Urinary bladder (tissue), 4 donors: ENCODE results near the gene SCFD2. TPM values are rescaled to one million over a fixed set of nuclear protein-coding genes. Genes with fewer than 3 reads are reported as not detected.
"Not testable (repeated sequence)": the region's sequence is repeated elsewhere in the genome, so short reads cannot be mapped to it uniquely, and the experiment has no call there.

Experiments used
- DNase-seq: peaks from one replicate; pipeline ENCODE4 v3.0.0-alpha.2; 2015; ENCODE audit errors: extremely low spot score
- H3K27ac ChIP-seq: one replicate; pipeline ENCODE4 v1.5.1; 2013; ENCODE audit warnings: low read depth, mild to moderate bottlenecking, moderate library complexity
- H3K36me3 ChIP-seq: one replicate; pipeline ENCODE4 v1.6.1; 2013; ENCODE audit warnings: mild to moderate bottlenecking, moderate library complexity; ENCODE audit not compliant: insufficient read depth
- H3K4me1 ChIP-seq: one replicate; pipeline ENCODE4 v1.6.1; 2013; ENCODE audit warnings: mild to moderate bottlenecking, moderate library complexity; ENCODE audit not compliant: insufficient read depth
- H3K4me3 ChIP-seq: one replicate; pipeline ENCODE4 v1.5.1; 2013; ENCODE audit warnings: low read depth, low read length
- WGBS: extraction: QIAGEN DNeasy Blood & Tissue Kit; methylation state at CpG from one replicate; pipeline ENCODE4 v1.1.7; 2013; 5-methylcytosine and 5-hydroxymethylcytosine counted together
- polyA plus RNA-seq: library from polyadenylated mRNA; stranded (reverse); fragments of 200-250 nt; gene quantifications from one replicate; pipeline ENCODE4 v1.2.3, GENCODE V29; 2013
- total RNA-seq: library from RNA; depleted of rRNA; stranded (reverse); fragments of >200 nt; gene quantifications from one replicate; pipeline ENCODE4 v1.2.3, GENCODE V29; 2014
- donor health status: healthy with polysubstance abuse.
- donor health status: healthy.

SCFD2 gene
- total RNA-seq (23.8 TPM), polyA plus RNA-seq (8.1 TPM)

DNA sequence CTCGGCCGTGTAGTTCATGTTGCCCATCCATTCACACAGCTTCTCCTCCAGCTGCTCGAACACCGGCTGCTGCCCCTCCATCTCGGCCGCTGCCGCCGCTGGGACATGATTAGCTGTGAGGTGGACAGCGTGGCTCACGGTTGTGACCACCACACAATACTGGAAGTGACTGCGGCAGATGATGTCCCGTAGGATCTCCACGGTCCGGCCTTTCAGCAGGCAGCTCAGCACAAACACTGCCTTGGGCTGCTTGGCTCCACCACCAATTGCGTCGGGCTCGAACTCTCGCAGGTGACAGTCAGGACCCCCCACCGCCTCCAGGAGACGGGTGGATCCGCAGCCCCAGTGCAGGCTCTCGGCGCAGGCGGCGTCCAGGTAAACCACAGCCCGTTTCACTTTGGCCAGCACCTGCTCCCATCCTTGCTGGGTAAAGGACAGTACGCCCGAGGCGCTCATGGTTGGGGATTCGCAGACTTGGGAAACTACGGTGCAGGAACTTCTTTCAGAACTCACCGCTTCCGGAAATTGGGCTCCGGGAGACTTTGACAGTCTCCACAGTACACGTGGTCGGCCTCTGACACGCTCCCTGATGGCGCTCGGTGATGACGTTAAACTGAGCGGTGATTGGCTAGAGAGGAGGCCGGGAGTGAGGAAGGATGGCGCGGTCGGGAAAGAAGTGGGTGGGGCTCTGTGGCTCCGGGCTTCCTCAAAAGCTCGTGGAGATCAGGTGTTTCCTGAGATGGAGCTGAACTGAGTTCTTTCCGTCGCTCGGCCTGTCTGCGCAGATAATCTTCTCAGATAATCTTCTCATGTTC is at the start of gene SCFD2:
TSS of gene SCFD2 (minus strand) at position 576 of the 815 bp plus-strand sequence.
- DNase-seq = peak; percentile 97
- peak within 1 kb of the TSS; percentile 77 for H3K4me3 ChIP-seq
- under 1% methylated on average over 51 of the region's 51 CpGs for whole genome bisulfite sequencing

GRCh38 chr4:53409479-53409878 is 43.6 kb upstream of the SCFD2 start:
- not testable (repeated sequence) for H3K4me1 ChIP-seq, H3K27ac ChIP-seq, DNase-seq, H3K4me3 ChIP-seq, H3K36me3 ChIP-seq
- WGBS = 98% methylated on average over 11 of the region's 11 CpGs

More for the DNA sequence above, at the start of gene SCFD2:
- no peaks in the 10 kb centered on the region for H3K36me3 ChIP-seq
- no peaks in the 10 kb centered on the region for H3K4me1 ChIP-seq
- no peak within 1 kb of the TSS for H3K27ac ChIP-seq

DNA sequence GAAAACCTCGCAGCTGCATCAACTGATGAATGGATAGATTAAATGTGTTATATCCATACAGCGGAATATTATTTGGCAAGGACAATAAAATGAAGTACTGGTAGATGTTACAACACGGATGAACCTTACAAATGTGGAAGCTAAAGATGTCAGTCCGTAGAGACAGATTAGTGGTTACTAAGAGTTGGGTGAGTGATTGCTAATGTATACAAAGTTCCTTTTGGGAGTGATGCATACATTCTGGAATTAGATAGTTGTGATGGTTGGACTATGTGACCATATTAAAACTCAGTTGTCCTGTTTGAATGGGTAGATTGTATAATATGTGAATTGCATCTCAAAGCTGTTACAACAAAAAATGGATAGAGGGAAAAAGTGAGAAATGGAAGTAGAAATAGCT is 14.4 kb upstream of the SCFD2 start:
- no peaks in the 10 kb centered on the region for H3K36me3 ChIP-seq
- WGBS = 91% methylated on average over 4 of the region's 4 CpGs
- DNase-seq = no peak
- H3K4me3 ChIP-seq = no peak overlapping the region
- no peaks in the 10 kb centered on the region for H3K4me1 ChIP-seq
- H3K27ac ChIP-seq = no peak overlapping the region

DNA sequence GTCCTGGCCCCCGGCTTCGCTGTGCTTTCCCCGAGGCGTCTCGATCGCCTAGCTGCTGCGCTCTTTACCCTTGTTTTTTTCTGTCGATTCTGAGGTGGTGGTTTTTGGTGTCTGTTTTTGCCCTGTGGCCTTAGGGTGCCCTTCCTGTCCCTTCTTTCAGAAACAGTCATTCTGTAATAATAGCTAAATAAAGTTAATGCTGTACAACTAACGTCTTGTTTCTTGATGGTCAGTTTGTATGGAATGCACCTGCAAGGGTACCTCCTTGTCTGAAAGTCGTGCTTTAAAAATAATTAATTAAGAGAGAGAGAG is 12.3 kb upstream of the SCFD2 start:
- DNase-seq = no peak
- under 1% methylated on average over 10 of the region's 10 CpGs for WGBS
- peak overlapping the region; percentile 51 for H3K27ac ChIP-seq

GRCh38 chr4:53377319-53378170 is 11.7 kb upstream of the SCFD2 start, which contains the start of gene FIP1L1:
Gene FIP1L1, plus strand, starts transcription at chr4:53377641. Its CDS starts 198 bp downstream, at chr4:53377839.
- peak; percentile 79 for DNase-seq
- under 1% methylated on average over 85 of the region's 85 CpGs for WGBS
- Histone ChIP-seq H3K4me1 (no peaks in the 10 kb centered on the region), H3K4me3 (peak within 1 kb of the TSS; percentile 93), H3K27ac (peak within 1 kb of the TSS; percentile 51), H3K36me3 (no peaks in the 10 kb centered on the region)

More for the DNA sequence above, 12.3 kb upstream of the SCFD2 start:
- H3K4me3 ChIP-seq = peak overlapping the region; percentile 93
- H3K36me3 ChIP-seq = no peaks in the 10 kb centered on the region
- no peaks in the 10 kb centered on the region for H3K4me1 ChIP-seq

DNA sequence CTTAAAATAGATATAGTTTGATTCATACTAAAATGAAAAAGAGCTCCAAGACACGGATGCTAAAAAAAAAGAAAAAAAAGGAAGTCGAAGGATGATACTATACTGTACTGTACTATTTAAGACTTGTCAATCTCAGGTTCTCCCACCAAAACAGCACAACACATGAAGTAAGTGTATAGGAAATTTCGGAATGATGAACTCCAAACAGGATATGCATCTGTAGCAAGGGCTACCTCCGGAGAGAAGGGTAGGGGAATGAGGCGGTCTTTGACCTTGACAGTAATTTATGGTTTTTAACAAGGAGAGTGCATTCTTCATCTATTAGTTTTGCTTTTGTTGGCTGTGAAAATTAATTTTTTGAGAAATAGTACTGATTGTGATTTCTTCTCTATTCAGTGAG is 11.0 kb upstream of the SCFD2 start:
- no peaks in the 10 kb centered on the region for H3K4me1 ChIP-seq
- 48% methylated on average over 5 of the region's 5 CpGs for WGBS
- no peak for DNase-seq
- H3K27ac ChIP-seq = no peak overlapping the region
- H3K36me3 ChIP-seq = no peaks in the 10 kb centered on the region
- H3K4me3 ChIP-seq = peak overlapping the region; percentile 93

DNA sequence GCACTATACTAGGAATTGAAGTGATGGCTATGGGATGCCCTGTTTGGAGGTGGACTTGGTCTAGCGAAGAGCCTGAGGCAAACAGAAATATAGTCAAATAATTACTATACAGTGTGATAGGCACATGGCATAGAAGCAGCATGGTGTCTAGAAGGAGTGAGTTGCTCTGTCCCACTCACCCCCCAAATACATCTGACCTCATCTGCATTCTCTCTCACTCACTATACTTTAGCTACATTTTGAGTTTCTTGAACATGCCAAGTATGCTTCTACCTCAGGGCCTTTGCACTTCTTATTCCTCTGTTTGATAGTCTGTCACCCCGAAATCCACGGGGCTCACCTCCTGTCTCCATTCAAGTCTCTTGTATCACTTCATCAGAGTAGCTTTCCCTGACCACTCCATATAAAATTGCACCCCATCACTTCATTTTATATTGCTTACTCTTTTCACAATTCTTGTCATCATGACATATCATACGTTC is 9.0 kb upstream of the SCFD2 start:
- 58% methylated on average over 4 of the region's 4 CpGs for WGBS
- no peak for DNase-seq
- Histone ChIP-seq H3K27ac (no peak overlapping the region), H3K36me3 (no peaks in the 10 kb centered on the region), H3K4me3 (no peak overlapping the region), H3K4me1 (no peaks in the 10 kb centered on the region)

DNA sequence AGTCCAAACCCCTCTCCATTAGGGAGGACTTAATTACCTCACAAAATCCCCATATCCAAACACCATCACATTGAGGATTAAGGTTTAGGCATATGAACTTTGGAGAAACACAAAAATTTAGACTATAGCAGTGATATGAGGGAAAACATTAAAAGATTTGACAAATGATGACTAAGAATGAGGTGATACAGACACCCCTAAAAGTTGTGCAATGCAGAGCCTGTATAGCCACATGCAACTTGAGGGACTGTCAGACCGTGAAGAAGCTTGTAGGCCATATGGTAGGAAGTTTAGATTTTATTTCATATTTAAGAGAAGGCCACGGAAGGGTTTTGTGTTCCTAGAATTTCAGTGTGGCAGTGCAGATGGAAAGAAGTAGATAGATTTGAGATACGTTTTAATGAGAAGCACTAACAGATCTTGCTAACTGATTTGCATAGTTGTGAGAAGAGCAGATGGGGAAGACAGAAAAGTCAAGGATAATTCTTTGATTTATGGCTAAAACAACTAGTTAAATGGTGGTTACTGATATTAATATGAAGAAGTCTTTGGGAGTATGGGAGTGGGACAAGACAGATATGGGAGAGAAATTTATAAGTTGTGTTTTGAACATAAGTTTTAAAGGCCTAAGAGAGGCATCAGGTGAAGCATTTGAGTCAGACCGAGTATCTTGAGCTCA is 6.1 kb upstream of the SCFD2 start:
- H3K4me3 ChIP-seq = no peak overlapping the region
- no peaks in the 10 kb centered on the region for H3K36me3 ChIP-seq
- no peak for DNase-seq
- WGBS = 71% methylated on average over 4 of the region's 4 CpGs
- H3K27ac ChIP-seq = no peak overlapping the region
- H3K4me1 ChIP-seq = no peaks in the 10 kb centered on the region

DNA sequence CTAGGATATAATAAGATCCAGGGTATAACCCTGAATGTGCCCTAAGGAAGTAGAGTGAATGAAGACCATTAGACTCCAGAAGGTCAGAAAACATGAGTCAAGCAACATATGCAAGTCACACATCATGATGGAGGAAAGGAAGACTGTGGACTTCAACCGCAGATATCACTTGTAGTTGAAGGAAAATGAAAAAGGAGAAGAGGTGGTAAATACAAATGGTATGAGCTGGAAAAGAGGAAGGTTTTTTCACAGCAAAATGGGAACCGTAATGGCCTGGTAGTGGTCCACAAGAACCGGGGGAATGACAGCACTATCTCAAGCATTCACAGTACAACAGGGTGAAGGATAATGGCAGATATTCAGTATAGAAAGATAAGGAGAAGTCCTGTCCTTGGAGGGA is 5.2 kb upstream of the SCFD2 start:
- Histone ChIP-seq H3K36me3 (no peaks in the 10 kb centered on the region), H3K27ac (no peak overlapping the region), H3K4me1 (no peaks in the 10 kb centered on the region), H3K4me3 (no peak overlapping the region)
- WGBS = 92% methylated on average over 3 of the region's 3 CpGs
- DNase-seq = no peak

GRCh38 chr4:53367721-53368120 is 1.9 kb upstream of the SCFD2 start:
- Histone ChIP-seq H3K27ac (no peak overlapping the region), H3K4me3 (no peak overlapping the region), H3K4me1 (no peaks in the 10 kb centered on the region), H3K36me3 (no peaks in the 10 kb centered on the region)
- WGBS = 74% methylated on average over 2 of the region's 2 CpGs
- DNase-seq = no peak

DNA sequence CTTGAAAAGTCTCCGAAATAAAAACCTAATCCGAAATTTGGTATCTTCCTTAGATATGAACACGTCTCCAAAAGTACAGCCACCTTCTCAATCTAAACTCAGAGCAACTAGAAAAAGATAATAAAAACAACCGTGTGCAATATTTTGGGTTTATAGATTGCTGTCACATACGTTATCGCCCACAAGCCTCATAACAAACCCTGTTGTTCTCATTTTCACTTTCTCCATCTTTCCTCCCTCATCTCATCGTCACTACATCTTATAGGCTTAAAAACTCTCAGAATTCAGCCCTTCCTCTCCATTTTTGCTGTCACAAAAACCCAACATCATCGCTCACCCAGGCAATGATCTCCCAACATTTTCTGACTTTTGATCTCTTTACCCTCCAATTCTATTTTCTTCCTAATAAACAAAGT is 448 bp upstream of the SCFD2 start:
- no peaks in the 10 kb centered on the region for H3K36me3 ChIP-seq
- WGBS = 14% methylated on average over 8 of the region's 8 CpGs
- H3K4me3 ChIP-seq = peak overlapping the region; percentile 77
- no peak for DNase-seq
- H3K27ac ChIP-seq = no peak overlapping the region
- no peaks in the 10 kb centered on the region for H3K4me1 ChIP-seq

GRCh38 chr4:53365121-53365485 is 758 bp downstream of the SCFD2 start:
- H3K27ac ChIP-seq = no peak overlapping the region
- WGBS = under 1% methylated on average over 8 of the region's 8 CpGs

DNA sequence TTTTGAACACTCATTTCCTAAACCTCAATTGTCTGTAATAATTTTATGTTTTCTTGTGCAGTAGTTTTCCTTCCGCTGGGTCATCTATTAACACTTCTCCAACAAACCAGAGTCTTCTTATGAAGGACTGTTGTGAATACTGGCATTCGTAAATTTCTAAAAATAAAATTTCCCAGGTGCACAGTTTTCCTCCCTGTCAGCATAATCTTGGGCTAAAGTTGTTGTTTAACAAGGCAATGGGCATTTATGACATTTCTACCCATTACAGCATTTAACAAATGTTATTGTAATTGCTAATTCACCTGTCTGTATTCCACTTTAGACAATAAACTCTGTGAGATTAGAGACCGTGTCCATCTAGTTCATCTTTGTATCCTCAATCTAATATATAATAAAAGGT is 1.2 kb downstream of the SCFD2 start:
- no peaks in the 10 kb centered on the region for H3K4me1 ChIP-seq
- H3K36me3 ChIP-seq = no peaks in the 10 kb centered on the region
- DNase-seq = no peak
- 49% methylated on average over 3 of the region's 3 CpGs for WGBS
- no peak overlapping the region for H3K27ac ChIP-seq
- peak overlapping the region; percentile 77 for H3K4me3 ChIP-seq

More at GRCh38 chr4:53365121-53365485, 758 bp downstream of the SCFD2 start:
- H3K36me3 ChIP-seq = no peaks in the 10 kb centered on the region
- no peak for DNase-seq
- no peaks in the 10 kb centered on the region for H3K4me1 ChIP-seq
- H3K4me3 ChIP-seq = peak overlapping the region; percentile 77
